ENCODE measurements around the gene LCN9.
"Not testable (repeated sequence)": the region's sequence is repeated elsewhere in the genome, so short reads cannot be mapped to it uniquely, and the experiment has no call there.

The LCN9 gene, protein sequence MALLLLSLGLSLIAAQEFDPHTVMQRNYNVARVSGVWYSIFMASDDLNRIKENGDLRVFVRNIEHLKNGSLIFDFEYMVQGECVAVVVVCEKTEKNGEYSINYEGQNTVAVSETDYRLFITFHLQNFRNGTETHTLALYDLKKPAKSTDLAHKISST

DNA sequence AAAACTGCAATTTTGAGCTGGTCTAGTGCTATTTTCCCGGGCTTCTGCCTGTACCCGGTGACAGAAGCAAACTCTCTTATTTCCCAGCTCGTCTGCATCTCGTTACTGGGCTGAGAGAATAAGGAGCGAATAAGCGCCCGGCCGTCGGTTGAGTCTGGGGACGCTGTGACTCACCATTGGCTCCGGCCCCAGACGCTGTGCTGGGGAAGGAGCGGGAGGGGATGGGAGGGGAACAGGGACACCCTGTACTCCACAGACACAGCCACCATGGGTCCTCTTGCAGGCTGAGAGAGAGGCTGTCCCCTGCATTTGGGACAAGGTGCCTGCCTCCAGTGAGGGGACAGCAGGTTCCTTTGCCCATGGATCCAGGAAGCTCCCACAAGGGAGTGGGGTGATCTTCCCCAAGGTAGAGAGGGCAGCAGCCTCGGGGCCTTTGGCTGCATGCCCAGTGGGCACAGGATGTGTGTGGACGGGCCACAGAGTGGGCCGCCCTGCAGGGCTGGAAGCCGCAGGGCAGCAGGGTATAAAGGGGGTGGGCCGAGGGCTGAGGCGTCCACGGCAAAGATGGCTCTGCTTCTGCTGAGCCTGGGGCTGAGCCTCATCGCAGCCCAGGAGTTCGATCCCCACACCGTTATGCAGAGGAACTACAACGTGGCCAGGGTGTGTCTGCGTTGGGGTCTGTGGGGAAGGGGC, at the start of gene LCN9:
Gene LCN9, plus strand, starts transcription at position 552 of the 693 bp plus-strand sequence. Its CDS starts 13 bp downstream, at position 565.
- DNase-seq (ENCODE audit: low read depth), result no peak

DNA sequence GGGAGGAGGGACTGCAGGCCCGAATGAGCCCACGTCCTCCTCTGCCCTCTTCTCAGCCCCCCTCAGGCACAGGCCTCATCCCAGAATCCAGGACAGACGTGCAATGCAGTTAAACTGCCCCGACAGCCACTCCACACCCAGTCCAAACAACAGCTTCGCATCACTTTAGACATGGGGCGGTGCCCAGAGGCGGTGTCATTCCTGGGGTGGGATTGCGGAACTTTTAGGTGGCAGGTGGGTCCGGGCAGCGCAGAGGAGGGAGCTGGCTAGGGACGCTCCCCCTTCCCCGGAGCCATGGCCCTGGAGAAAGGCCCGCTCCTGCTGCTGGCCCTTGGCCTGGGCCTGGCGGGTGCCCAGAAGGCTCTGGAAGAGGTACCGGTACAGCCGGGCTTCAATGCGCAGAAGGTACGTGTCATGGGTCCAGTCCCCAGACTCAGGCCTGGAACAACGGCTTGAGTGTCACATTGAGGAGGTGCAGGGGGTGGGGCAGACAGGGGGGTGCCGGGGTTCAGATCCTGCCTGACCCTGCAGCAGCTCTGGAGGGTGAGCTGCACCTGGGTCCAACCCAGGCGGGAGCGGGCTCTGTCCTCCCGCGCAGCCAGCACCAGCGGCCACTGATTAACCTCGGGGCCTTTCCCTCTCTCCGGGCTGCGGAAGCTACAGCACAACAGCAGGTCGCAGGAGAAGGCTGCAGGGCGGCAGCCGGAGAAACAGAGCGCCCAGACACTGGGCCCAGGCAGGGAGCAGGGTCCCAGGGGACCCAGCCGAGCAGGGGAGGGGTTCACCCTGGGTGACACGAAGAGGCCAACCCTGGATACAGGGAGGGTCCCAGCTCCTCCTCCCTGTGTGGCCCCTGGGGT, 48.9 kb upstream of the LCN9 start:
- no peak for DNase-seq (ENCODE audit: low read depth)

- no peak for DNase-seq (ENCODE audit: low read depth)
Observed at GRCh38 chr9:135614821-135615665, 48.1 kb upstream of the LCN9 start.

GRCh38 chr9:135615666-135616618, 47.2 kb upstream of the LCN9 start:
- DNase-seq (ENCODE audit: low read depth), result no peak

DNA sequence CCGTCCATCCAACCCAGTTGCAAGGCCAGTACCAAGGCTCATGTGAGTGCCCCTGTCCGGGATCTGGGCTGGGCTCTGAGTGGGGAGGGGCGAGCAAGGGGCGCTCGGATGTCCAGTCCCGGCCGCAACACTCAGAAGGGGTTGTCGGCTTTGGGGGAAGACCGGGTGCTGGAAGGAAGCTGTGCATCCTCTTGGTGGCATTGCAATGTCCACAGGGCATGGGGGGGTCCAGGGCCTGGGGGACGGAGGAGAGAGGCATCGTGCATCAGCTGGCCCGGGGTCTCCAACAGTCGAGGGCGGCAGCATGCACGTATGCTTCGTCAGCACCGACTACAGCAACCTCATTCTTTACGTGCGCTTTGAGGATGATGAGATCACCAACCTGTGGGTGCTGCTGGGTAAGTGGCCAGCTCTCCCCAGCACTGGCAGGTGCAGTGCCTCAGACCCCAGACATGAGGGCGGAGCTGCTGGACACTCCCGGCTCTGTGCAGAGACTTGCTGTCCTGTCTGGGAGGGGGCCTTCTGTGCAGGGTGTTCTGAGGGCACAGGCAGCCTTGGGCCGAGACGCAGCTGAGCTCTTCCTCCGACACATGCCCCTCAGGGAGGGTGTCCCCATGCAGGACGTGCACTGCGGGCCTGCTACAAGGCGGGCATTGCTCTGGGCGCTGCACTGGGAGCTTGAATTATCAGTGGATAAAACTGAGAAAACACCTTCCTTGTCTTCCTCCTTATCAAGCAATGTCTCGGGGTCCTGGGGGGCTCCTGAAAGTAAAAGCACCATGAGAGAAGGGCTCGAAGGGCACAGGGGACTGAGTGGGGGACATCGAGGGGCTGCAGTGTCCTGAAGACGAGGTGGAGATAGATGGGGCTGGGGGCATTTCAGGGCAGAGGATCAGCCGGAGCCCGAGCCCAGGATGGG, 46.2 kb upstream of the LCN9 start:
- no peak for DNase-seq (ENCODE audit: low read depth)

GRCh38 chr9:135617538-135617900, 45.6 kb upstream of the LCN9 start:
- no peak for DNase-seq (ENCODE audit: low read depth)

GRCh38 chr9:135617991-135618411, 45.1 kb upstream of the LCN9 start:
- no peak for DNase-seq (ENCODE audit: low read depth)

GRCh38 chr9:135618866-135619598, 44.1 kb upstream of the LCN9 start:
- no peak for DNase-seq (ENCODE audit: low read depth)

DNA sequence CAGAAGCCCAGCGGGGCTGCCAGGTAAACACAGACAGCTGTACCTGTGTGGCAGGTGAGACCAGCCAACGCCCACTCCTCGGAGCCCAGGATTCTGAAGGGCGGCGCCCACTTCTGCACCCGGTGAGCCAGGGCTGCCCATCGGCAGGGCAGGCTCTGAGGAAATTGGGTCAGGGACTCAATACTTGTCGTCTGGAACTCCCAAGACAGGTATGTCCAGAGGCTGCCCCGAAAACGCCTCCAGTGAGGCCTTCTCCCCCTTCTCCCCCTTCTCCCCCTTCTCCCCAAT, 43.6 kb upstream of the LCN9 start:
- DNase-seq (ENCODE audit: low read depth), result no peak

- no peak for DNase-seq (ENCODE audit: low read depth)
Observed at GRCh38 chr9:135620558-135620957, 42.6 kb upstream of the LCN9 start.

GRCh38 chr9:135622415-135623020, 40.6 kb upstream of the LCN9 start:
- DNase-seq (ENCODE audit: low read depth), result no peak

DNA sequence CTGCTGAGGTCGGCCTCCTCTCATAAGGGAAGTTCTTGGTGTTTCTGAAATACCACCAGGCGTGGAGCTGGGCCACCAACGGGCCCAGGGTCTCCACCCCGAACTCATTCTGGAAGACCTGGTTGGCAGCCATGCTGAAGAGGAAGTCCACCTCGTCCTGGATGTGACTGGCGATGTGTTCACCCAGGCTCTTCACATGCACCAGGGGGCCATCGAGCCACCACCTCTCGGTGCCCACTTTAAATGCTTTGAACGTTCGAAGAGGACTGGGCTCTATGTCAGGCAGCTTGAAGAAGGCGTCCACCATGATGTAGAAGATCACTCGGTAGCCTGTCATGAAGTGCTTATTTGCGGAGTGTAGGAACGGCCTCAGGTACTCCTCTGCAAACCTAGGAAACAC, 38.8 kb upstream of the LCN9 start:
- no peak for DNase-seq (ENCODE audit: low read depth)

GRCh38 chr9:135632841-135633240, 30.3 kb upstream of the LCN9 start:
- no peak for DNase-seq (ENCODE audit: low read depth)

GRCh38 chr9:135636930-135637530, 26.1 kb upstream of the LCN9 start:
- not testable (repeated sequence) for DNase-seq (ENCODE audit: low read depth)

DNA sequence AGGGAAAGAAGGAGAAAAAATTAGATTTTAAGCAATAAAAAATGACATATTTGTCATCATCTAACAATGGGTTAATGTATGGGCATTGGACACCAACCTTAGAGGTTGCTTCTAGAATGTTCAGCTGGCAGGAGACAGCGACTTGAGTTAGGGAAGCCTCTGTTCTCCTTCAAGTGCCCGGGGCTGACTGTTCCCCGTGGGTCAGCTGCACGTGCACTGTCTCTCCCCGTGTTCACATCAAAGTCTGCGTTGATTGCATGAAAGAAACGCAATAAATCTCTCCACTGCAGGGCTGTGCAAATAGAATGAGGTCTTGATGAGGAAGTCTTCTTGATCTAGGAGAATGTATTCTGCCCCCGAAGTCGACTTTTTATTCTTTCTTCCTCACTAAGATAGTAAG, 23.9 kb upstream of the LCN9 start, which contains the start of gene GLT6D1:
Gene GLT6D1, minus strand, starts transcription at position 345 of the 400 bp plus-strand sequence. CDS start 353 bp downstream, outside the sequence.
- no peak for DNase-seq (ENCODE audit: low read depth)

GRCh38 chr9:135641047-135641446, 22.1 kb upstream of the LCN9 start:
- DNase-seq (ENCODE audit: low read depth), result no peak

GRCh38 chr9:135641745-135642144, 21.4 kb upstream of the LCN9 start:
- no peak for DNase-seq (ENCODE audit: low read depth)

DNA sequence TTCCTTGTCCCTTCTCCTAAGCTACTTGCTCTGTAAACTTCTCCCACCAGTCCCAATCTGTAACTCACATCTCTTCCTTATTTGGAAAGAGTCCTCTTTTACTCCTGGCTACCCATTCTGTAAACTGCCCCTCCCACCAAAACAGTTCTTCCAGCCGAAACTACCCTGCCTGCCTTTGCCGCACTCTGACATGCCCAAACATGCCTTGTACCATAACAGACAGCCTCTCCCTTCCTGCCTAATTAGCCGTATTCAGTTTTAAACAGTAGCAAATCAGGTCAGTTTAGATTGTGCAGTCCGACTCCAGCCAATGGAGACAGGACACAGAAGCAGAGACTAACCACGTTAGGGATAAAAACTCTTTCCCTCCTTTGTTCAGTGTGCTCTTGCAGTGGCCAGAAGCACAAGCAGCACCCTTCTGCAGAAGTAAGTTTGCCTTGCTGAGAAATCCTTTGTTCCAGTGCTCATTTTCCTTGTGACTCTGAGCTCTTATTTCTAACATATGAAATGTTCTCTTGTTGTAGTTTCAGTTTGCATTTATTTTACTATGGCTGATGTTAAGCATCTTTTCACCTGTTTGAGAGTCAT, 18.4 kb upstream of the LCN9 start:
- DNase-seq (ENCODE audit: low read depth), result no peak

All from GM04503 (cell line).